ENCODE results near the gene ZDHHC22. TPM values are rescaled to one million over a fixed set of nuclear protein-coding genes. Genes with fewer than 3 reads are reported as not detected.
A peak's percentile ranks its signal among the peaks of the same experiment; 100 is the strongest.

The ZDHHC22 gene
- total RNA-seq, 1 donor from 2014 or later, result 0.30 TPM

- TF ChIP-seq CTCF (IDR thresholded peaks at IDR 0.05), result no peak
- Mint-ChIP-seq H3K4me3 (ENCODE audit: unreplicated experiment) (no peak overlapping the region), H3K27me3 (ENCODE audit: low read depth) (peaks cover 12% of the 10 kb centered on the region), H3K9me3 (ENCODE audit: low read depth) (no peaks in the 10 kb centered on the region), H3K27ac (ENCODE audit: unreplicated experiment) (no peak overlapping the region), H3K36me3 (ENCODE audit: low read depth) (no peaks in the 10 kb centered on the region), H3K4me1 (ENCODE audit: low read depth) (peaks cover 15% of the 10 kb centered on the region)
- no peak for DNase-seq (ENCODE audit: low spot score)
These were observed 43.5 kb upstream of the ZDHHC22 start for GRCh38 chr14:77185093-77185465.

- no peak overlapping the region for H3K4me3 Mint-ChIP-seq (ENCODE audit: unreplicated experiment)
These were observed 43.0 kb upstream of the ZDHHC22 start for GRCh38 chr14:77184396-77185092.

GRCh38 chr14:77183896-77184295 is 42.3 kb upstream of the ZDHHC22 start:
- peaks cover 14% of the 10 kb centered on the region for H3K27me3 Mint-ChIP-seq (ENCODE audit: low read depth)
- H3K4me1 Mint-ChIP-seq (ENCODE audit: low read depth), result peaks cover 15% of the 10 kb centered on the region
- no peak overlapping the region for H3K4me3 Mint-ChIP-seq (ENCODE audit: unreplicated experiment)
- no peak for TF ChIP-seq CTCF (IDR thresholded peaks at IDR 0.05)
- no peak for DNase-seq (ENCODE audit: low spot score)
- H3K27ac Mint-ChIP-seq (ENCODE audit: unreplicated experiment), result no peak overlapping the region
- H3K9me3 Mint-ChIP-seq (ENCODE audit: low read depth), result no peaks in the 10 kb centered on the region
- H3K36me3 Mint-ChIP-seq (ENCODE audit: low read depth), result no peaks in the 10 kb centered on the region

More at GRCh38 chr14:77184396-77185092, 43.0 kb upstream of the ZDHHC22 start:
- H3K9me3 Mint-ChIP-seq (ENCODE audit: low read depth), result no peaks in the 10 kb centered on the region
- H3K27ac Mint-ChIP-seq (ENCODE audit: unreplicated experiment), result no peak overlapping the region
- H3K4me1 Mint-ChIP-seq (ENCODE audit: low read depth), result peaks cover 15% of the 10 kb centered on the region
- DNase-seq (ENCODE audit: low spot score), result no peak
- H3K27me3 Mint-ChIP-seq (ENCODE audit: low read depth), result peaks cover 14% of the 10 kb centered on the region
- TF ChIP-seq CTCF (IDR thresholded peaks at IDR 0.05), result no peak
- H3K36me3 Mint-ChIP-seq (ENCODE audit: low read depth), result no peaks in the 10 kb centered on the region

- peak within 1 kb of the TSS; percentile 76 for H3K4me3 Mint-ChIP-seq (ENCODE audit: unreplicated experiment)
- H3K9me3 Mint-ChIP-seq (ENCODE audit: low read depth), result no peaks in the 10 kb centered on the region
- peaks cover 15% of the 10 kb centered on the region for H3K4me1 Mint-ChIP-seq (ENCODE audit: low read depth)
- H3K27me3 Mint-ChIP-seq (ENCODE audit: low read depth), result peaks cover 21% of the 10 kb centered on the region
- DNase-seq (ENCODE audit: low spot score), result no peak
- H3K27ac Mint-ChIP-seq (ENCODE audit: unreplicated experiment), result no peak within 1 kb of the TSS
- H3K36me3 Mint-ChIP-seq (ENCODE audit: low read depth), result no peaks in the 10 kb centered on the region
- TF ChIP-seq CTCF (IDR thresholded peaks at IDR 0.05), result peak; percentile 41
These were observed 40.2 kb upstream of the ZDHHC22 start, which contains the start of gene TMEM63C for GRCh38 chr14:77181603-77182437. TMEM63C (plus strand) TSS chr14:77181798; CDS start chr14:77218814, 37,016 bp downstream.

Data from chondrocyte (in vitro differentiated cells).